Keratinocyte (primary cell): ENCODE data around the gene UBE2F. TPM values are rescaled to one million over a fixed set of nuclear protein-coding genes. Genes with fewer than 3 reads are reported as not detected.

Source experiments
- DNase-seq: peaks from one replicate; pipeline ENCODE4 v3.0.0-alpha.2; 2011; ENCODE audit warnings: low read depth, missing footprints, low spot score
- FAIRE-seq: peaks from 2 replicates; lab custom pipeline; 2011; peaks lifted over from hg19 to GRCh38; lab: Jason Lieb, UNC
- H2AFZ ChIP-seq: 2 replicates; pipeline ENCODE4 v1.6.0; 2012; ENCODE audit warnings: low read length, control low read depth, inconsistent platforms; ENCODE audit not compliant: control insufficient read depth
- H3K27ac ChIP-seq: 2 replicates; pipeline ENCODE4 v1.5.1; 2011; ENCODE audit warnings: low read length; ENCODE audit not compliant: control insufficient read depth, insufficient read depth
- H3K27me3 ChIP-seq: 3 replicates; pipeline ENCODE4 v1.6.0; 2011; ENCODE audit warnings: low read length; ENCODE audit not compliant: control insufficient read depth, insufficient read depth; ENCODE audit errors: extremely low read depth
- H3K36me3 ChIP-seq, 2 experiments: 2 replicates in 1 of 2; 3 replicates in 1 of 2; pipeline ENCODE4 v1.5.1; 2011; ENCODE audit warnings: low read length in 2 of 2, mild to moderate bottlenecking in 1 of 2; ENCODE audit not compliant: control insufficient read depth in 2 of 2, insufficient read depth in 2 of 2; ENCODE audit errors: extremely low read depth in 1 of 2
- H3K4me1 ChIP-seq: 3 replicates; pipeline ENCODE4 v1.5.1; 2011; ENCODE audit warnings: low read length; ENCODE audit not compliant: control insufficient read depth, insufficient read depth; ENCODE audit errors: extremely low read depth
- H3K4me2 ChIP-seq: 3 replicates; pipeline ENCODE4 v1.6.0; 2011; ENCODE audit warnings: low read depth, low read length; ENCODE audit not compliant: control insufficient read depth, insufficient read depth; ENCODE audit errors: extremely low read depth
- H3K4me3 ChIP-seq, 3 experiments: fragments of 200-600 bp in 1 of 3; sonication (generic) in 1 of 3; 2 replicates in 2 of 3; 3 replicates in 1 of 3; pipeline ENCODE4 v1.5.1; 2011 to 2016; ENCODE audit warnings: low read length in 3 of 3, mild to moderate bottlenecking in 3 of 3, control low read depth in 2 of 3, inconsistent platforms in 1 of 3, low read depth in 1 of 3, mixed read lengths in 1 of 3, mixed run types in 1 of 3, moderate library complexity in 1 of 3; ENCODE audit not compliant: control insufficient read depth in 2 of 3, insufficient read depth in 2 of 3; ENCODE audit errors: extremely low read depth in 1 of 3
- H3K79me2 ChIP-seq: 2 replicates; pipeline ENCODE4 v1.6.0; 2012; ENCODE audit warnings: low read length; ENCODE audit not compliant: control insufficient read depth, insufficient read depth
- H3K9ac ChIP-seq: 3 replicates; pipeline ENCODE4 v1.6.0; 2011; ENCODE audit warnings: low read length; ENCODE audit not compliant: control insufficient read depth, insufficient read depth; ENCODE audit errors: extremely low read depth
- H3K9me1 ChIP-seq: 3 replicates; pipeline ENCODE4 v1.6.0; 2011; ENCODE audit warnings: low read length; ENCODE audit not compliant: control insufficient read depth, insufficient read depth; ENCODE audit errors: extremely low read depth
- H3K9me3 ChIP-seq: 2 replicates; pipeline ENCODE4 v1.5.1; 2012; ENCODE audit warnings: low read depth, low read length; ENCODE audit not compliant: control insufficient read depth
- H4K20me1 ChIP-seq: 3 replicates; pipeline ENCODE4 v1.6.0; 2011; ENCODE audit warnings: low read length; ENCODE audit not compliant: control insufficient read depth, insufficient read depth; ENCODE audit errors: extremely low read depth
- CTCF ChIP-seq, 3 experiments: IDR thresholded peaks in 1 of 3; conservative IDR thresholded peaks in 1 of 3; optimal IDR thresholded peaks in 1 of 3; 2 replicates in 2 of 3; 3 replicates in 1 of 3; pipeline versions ENCODE3 to v1.5.1; 2011; ENCODE audit warnings: low read length in 3 of 3, mild to moderate bottlenecking in 3 of 3, moderate library complexity in 2 of 3, control low read depth in 1 of 3, inconsistent platforms in 1 of 3; ENCODE audit not compliant: insufficient read depth in 2 of 3; ENCODE audit errors: extremely low read depth in 1 of 3
- EZH2 ChIP-seq: IDR thresholded peaks from one replicate; pipeline ENCODE4 v1.6.1; 2012; ENCODE audit warnings: inconsistent platforms, mild to moderate bottlenecking, low read length, moderate library complexity
- dilution Hi-C: fragments of 300-500 bp; cut with MboI; formaldehyde crosslinking; loops from one replicate; pipeline ENCODE4 v1.7.0; 2020; ENCODE audit warnings: low sequenced_read_pairs; ENCODE audit not compliant: extremely low pct_ligation_motif_present
- polyA plus RNA-seq, 5 experiments: library from polyadenylated mRNA; depleted of rRNA in 3 of 5; stranded (reverse) in 3 of 5; stranded (forward) in 1 of 5; unstranded in 1 of 5; fragments of >200 nt; gene quantifications; 1 replicate in 1 of 5; 2 replicates in 3 of 5; 3 replicates in 1 of 5; pipeline versions ENCODE4 v1.2.1 to v1.2.3, GENCODE V29; 2011 to 2012; ENCODE audit warnings: missing spikeins in 2 of 5, low read depth in 1 of 5, low replicate concordance in 1 of 5

UBE2F gene
- polyA plus RNA-seq, 1 donor (not counting 4 experiments of a cell fraction or from before 2014, with no cell fraction given) = 95.6 TPM

GRCh38 chr2:237929979-237930378 is 36.8 kb upstream of the UBE2F start:
- Histone ChIP-seq H3K9ac (no peak overlapping the region), H3K9me1 (no peaks in the 10 kb centered on the region), H3K4me3 (no peak overlapping the region), H3K9me3 (no peaks in the 10 kb centered on the region), H3K36me3 (no peaks in the 10 kb centered on the region), H3K27me3 (no peaks in the 10 kb centered on the region), H3K79me2 (no peaks in the 10 kb centered on the region), H3K4me1 (no peaks in the 10 kb centered on the region), H3K4me2 (no peak overlapping the region), H4K20me1 (no peaks in the 10 kb centered on the region), H2AFZ (no peak overlapping the region), H3K27ac (no peak overlapping the region)
- DNase-seq (no peak), FAIRE-seq (no peak)
- dilution Hi-C loops = no loop called here
- TF ChIP-seq EZH2 = no peak
- TF ChIP-seq CTCF (optimal IDR thresholded peaks at IDR 0.05 in 1 of 3, IDR thresholded peaks at IDR 0.05 in 1 of 3, conservative IDR thresholded peaks at IDR 0.05 in 1 of 3; ENCODE audit: extremely low read depth in 1 of 3, insufficient read depth in 2 of 3, low read length in 3 of 3) = no peak

GRCh38 chr2:237931205-237931721 is 35.6 kb upstream of the UBE2F start:
- H3K4me3 ChIP-seq = no peak overlapping the region
- DNase-seq = no peak
- H3K9me1 ChIP-seq = no peaks in the 10 kb centered on the region
- H3K9ac ChIP-seq = no peak overlapping the region
- H3K36me3 ChIP-seq = no peaks in the 10 kb centered on the region
- H2AFZ ChIP-seq = no peak overlapping the region
- FAIRE-seq = no peak
- dilution Hi-C loops = no loop called here
- no peak overlapping the region for H3K4me2 ChIP-seq
- TF ChIP-seq EZH2 = no peak
- TF ChIP-seq CTCF (optimal IDR thresholded peaks at IDR 0.05 in 1 of 3, IDR thresholded peaks at IDR 0.05 in 1 of 3, conservative IDR thresholded peaks at IDR 0.05 in 1 of 3; ENCODE audit: extremely low read depth in 1 of 3, insufficient read depth in 2 of 3, low read length in 3 of 3) = no peak
- H3K9me3 ChIP-seq = no peaks in the 10 kb centered on the region
- no peaks in the 10 kb centered on the region for H4K20me1 ChIP-seq
- peaks cover 9% of the 10 kb centered on the region for H3K4me1 ChIP-seq
- no peaks in the 10 kb centered on the region for H3K27me3 ChIP-seq
- no peak overlapping the region for H3K27ac ChIP-seq
- no peaks in the 10 kb centered on the region for H3K79me2 ChIP-seq
